ENCODE results near the gene FADS1. TPM values are rescaled to one million over a fixed set of nuclear protein-coding genes. Genes with fewer than 3 reads are reported as not detected.
A peak's percentile ranks its signal among the peaks of the same experiment; 100 is the strongest.

The FADS1 gene
- total and polyA plus RNA-seq, 12 donors, result 28.3 to 410 (median 102) TPM

DNA sequence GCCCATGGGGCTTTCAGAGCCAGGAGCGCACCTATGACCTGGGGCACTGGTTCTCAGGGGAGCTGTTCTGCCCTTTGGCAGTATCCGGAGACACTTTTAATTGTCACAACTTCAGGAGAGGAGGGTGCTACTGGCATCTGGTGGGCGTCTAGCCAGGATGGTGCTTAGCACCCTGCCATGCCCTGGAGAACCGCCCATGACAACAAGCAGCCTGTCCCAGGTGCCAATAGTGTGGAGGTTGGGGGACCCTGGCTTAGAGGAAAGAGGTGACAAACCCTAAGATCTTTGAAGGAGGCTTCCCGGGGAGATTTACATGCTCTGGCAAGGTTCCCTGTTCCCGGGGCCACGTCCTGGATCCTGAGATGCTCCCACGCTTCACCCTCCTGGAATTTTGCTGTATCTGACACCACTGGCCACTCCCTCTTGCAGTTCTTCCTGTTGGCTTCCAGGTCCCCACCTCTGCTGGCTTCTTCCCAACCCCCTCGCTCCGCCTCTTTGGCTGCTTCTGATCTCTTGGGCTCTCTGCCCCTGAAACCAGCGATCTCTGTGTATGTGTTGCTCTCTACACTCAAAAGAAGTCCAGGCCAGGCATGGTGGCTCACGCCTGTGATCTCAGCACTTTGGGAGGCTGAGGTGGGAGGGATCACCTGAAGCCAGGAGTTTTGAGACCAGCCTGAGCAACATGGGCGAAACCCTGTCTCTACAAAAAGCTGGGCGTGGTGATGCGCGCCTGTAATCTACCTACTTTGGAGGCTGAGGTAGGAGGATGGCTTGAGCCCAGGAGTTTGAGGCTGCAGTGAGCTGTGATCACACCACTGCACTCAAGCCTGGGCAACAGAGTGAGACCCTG lies 43.5 kb upstream of the FADS1 start:
- TF ChIP-seq POLR2A (IDR thresholded peaks at IDR 0.05), result no peak
- TF ChIP-seq, protein P1, sequence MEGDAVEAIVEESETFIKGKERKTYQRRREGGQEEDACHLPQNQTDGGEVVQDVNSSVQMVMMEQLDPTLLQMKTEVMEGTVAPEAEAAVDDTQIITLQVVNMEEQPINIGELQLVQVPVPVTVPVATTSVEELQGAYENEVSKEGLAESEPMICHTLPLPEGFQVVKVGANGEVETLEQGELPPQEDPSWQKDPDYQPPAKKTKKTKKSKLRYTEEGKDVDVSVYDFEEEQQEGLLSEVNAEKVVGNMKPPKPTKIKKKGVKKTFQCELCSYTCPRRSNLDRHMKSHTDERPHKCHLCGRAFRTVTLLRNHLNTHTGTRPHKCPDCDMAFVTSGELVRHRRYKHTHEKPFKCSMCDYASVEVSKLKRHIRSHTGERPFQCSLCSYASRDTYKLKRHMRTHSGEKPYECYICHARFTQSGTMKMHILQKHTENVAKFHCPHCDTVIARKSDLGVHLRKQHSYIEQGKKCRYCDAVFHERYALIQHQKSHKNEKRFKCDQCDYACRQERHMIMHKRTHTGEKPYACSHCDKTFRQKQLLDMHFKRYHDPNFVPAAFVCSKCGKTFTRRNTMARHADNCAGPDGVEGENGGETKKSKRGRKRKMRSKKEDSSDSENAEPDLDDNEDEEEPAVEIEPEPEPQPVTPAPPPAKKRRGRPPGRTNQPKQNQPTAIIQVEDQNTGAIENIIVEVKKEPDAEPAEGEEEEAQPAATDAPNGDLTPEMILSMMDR (IDR thresholded peaks at IDR 0.05), result no peak
- Histone ChIP-seq H3K4me3 (no peak overlapping the region), H3K27me3 (no peaks in the 10 kb centered on the region), H3K27ac (peak overlapping the region in 3 of 5 donors; percentile 17 to 72 (median 39)), H3K9me3 (replicated peaks in 1 of 3) (no peaks in the 10 kb centered on the region), H3K36me3 (replicated peaks in 1 of 2) (peaks cover 0 to 69% of the 10 kb centered on the region in 2 donors), H3K4me1 (replicated peaks in 1 of 2) (peaks cover 11 to 22% of the 10 kb centered on the region in 2 donors)
- intact Hi-C loops (cut with DNase I), result no loop called here
- DNase-seq, result peak; percentile 79 to 94 (median 91)
- 57 to 68% (median 59%) methylated on average over 14 to 16 of the region's 16 CpGs for WGBS, 4 donors

DNA sequence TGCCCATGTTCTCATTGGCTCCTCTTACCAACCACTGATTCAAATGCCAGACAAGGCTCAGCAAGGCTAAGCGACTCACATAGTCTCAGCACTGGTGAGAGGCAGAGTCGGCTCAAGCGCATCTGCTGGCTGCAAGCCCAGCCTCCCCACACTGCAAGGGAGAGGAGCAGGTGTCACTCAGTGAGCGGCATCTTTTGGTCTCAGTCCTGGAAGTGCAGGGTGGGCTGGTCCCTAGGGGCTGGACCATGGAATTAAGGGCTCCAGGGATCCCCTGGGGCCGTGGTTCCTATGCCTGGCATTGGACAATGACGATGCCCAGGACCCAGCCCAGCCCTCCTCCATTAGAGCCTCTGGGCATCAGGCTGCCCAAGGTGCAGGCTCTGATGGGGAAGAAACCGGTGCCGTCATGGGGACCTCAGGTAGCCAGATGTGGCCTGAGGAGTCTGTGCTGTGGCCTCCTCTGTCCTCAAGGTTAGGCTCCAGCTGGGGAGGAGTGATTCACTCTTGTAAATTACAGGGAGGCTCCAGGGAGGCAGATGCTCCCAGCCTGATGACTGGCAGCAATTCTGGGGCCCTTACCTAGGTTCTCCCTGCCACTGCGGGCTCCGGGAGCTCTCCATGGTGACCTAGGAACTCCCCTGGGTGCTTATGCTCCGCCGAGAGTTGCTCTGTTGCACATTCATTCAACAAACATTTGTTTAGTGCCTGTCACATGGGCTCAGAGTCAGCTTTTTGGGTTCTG lies 39.3 kb upstream of the FADS1 start:
- peak overlapping the region in 3 of 5 donors; percentile 39 to 62 (median 58) for H3K27ac ChIP-seq
- H3K9me3 ChIP-seq (replicated peaks in 1 of 3), result no peaks in the 10 kb centered on the region
- no peak for TF ChIP-seq POLR2A (IDR thresholded peaks at IDR 0.05)
- TF ChIP-seq, protein P1 (IDR thresholded peaks at IDR 0.05), result no peak
- H3K4me3 ChIP-seq, result no peak overlapping the region
- H3K27me3 ChIP-seq, result no peaks in the 10 kb centered on the region
- intact Hi-C loops (cut with DNase I), result no loop called here
- H3K4me1 ChIP-seq (replicated peaks in 1 of 2), result peaks cover 11 to 51% of the 10 kb centered on the region in 2 donors
- WGBS, 4 donors, result 29 to 56% (median 43%) methylated on average over 8 to 12 of the region's 12 CpGs; no CpG with 5 or more reads in 1 of the 4 donors
- peaks cover 0 to 68% of the 10 kb centered on the region in 2 donors for H3K36me3 ChIP-seq (replicated peaks in 1 of 2)
- peak in 6 of 7 donors; percentile 69 to 81 (median 76) for DNase-seq

DNA sequence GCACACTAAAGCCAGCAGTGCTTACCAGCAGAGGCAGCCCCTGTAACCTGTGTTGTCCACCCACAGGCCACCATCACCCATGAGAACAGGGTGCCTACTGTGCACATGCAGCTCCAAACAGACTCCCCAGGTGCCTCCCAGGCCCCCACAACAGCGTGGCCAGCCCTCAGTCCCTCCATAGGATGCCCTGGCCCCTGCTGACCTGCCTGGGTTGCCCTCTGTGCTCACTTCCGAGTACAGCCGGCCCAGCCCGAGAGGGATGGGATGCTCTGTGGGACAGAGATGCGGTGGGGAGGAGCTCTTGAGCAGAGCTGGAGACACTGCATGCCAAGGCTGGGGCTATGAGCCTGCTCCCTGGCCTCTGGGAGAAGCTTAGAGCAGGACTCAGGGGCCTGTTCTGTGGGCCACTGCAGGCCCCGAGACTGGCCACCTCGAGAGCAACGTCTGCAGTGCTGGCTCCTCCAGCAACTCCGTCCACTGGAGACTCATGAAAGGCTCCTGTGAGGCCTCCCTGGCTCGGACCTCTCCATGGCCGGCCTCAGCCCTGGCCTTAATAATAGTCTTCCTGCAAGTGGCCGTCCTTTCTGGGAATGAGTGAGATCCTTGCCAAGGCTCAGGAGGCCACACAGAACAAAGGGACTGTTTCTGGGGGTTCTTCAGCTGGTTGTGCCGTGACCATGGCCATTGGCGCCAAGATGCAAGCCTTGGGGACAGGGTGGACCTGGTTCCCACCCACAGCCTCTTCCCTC lies 38.3 kb upstream of the FADS1 start:
- no peak overlapping the region for H3K4me3 ChIP-seq
- peak overlapping the region in 4 of 5 donors; percentile 24 to 62 (median 48) for H3K27ac ChIP-seq
- DNase-seq, result no peak
- H3K36me3 ChIP-seq (replicated peaks in 1 of 2), result peaks cover 0 to 70% of the 10 kb centered on the region in 2 donors
- no peaks in the 10 kb centered on the region for H3K27me3 ChIP-seq
- TF ChIP-seq, protein P1 (IDR thresholded peaks at IDR 0.05), result no peak
- TF ChIP-seq POLR2A (IDR thresholded peaks at IDR 0.05), result no peak
- 73 to 91% (median 78%) methylated on average over 4 to 14 of the region's 14 CpGs for WGBS, 4 donors
- H3K4me1 ChIP-seq (replicated peaks in 1 of 2), result peaks cover 11 to 51% of the 10 kb centered on the region in 2 donors
- intact Hi-C loops (cut with DNase I), result no loop called here
- H3K9me3 ChIP-seq (replicated peaks in 1 of 3), result no peaks in the 10 kb centered on the region
